CD4-positive, alpha-beta T cell treated with Interleukin-12 subunit alpha and Interleukin-12 subunit beta, for 1 hour (primary cell): ENCODE data around the gene ITM2B.

Experiments used
- DNase-seq: peaks from one replicate; pipeline ENCODE4 v3.0.0-alpha.2; 2020

Gene ITM2B

DNA sequence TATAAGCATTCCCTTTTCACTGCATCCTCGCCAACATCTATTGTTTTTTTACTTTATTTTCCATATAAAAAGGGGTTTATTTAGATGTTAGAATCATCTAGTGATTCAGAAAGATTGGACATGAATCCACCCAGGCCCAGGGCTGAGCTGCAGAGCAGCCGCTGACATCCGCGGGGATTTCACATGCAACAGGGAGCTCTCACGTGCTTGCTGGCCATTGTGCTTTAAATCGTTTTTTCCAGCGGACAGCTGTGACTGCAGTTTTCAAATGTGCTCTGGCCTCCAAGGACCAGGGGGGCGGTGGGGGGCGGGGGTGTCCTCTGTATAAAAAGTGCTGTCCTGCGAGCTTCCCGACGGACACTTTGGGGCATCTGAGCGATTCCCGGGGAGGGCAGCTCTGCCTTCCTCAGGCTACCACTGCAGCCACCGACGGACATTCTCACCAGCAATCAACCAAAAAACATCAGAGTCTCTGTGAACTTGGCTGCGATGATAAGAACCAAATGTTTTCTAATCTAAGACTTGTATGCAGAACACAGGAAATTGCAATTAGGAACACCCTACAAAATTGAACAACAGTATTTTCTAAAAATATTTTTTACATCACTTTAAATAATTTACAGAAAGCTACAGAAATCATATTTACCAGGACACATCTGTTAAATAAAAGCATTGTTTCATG, 83.1 kb downstream of the ITM2B start:
- DNase-seq: no peak

DNA sequence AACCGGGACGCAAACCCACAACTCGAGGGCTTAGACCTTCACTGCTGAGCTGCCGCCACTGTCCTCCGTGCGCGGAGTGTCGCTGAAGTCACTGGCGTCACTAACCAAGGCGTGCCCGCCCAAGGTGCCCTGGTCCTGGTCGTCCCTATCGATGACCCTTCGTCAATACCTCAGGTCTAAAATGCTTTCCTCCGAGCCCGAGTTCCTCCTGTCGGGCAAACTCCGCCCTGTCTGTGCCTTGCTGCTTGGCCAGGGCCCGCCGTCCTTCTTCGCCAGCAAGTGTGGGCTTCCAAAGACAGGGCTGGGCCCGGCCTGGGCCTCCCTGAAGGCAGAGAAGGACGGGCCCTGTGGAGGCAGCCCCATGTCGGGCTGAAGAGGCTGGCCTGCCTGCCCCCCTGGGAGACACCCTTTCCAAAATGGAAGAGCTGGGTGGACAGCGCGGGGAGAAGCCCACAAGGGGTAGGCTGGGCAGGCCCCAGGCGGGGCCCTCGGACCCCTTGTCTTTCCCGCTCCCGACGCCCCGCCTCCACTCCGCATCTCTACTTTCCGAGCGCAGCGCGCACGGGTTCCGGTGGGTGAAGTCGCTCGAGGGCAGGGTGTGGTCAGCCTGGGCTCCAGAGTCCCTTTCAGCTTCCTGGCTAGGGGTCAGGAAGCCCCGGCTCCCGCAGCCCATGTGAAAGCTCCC, 84.0 kb downstream of the ITM2B start:
- no peak for DNase-seq

DNA sequence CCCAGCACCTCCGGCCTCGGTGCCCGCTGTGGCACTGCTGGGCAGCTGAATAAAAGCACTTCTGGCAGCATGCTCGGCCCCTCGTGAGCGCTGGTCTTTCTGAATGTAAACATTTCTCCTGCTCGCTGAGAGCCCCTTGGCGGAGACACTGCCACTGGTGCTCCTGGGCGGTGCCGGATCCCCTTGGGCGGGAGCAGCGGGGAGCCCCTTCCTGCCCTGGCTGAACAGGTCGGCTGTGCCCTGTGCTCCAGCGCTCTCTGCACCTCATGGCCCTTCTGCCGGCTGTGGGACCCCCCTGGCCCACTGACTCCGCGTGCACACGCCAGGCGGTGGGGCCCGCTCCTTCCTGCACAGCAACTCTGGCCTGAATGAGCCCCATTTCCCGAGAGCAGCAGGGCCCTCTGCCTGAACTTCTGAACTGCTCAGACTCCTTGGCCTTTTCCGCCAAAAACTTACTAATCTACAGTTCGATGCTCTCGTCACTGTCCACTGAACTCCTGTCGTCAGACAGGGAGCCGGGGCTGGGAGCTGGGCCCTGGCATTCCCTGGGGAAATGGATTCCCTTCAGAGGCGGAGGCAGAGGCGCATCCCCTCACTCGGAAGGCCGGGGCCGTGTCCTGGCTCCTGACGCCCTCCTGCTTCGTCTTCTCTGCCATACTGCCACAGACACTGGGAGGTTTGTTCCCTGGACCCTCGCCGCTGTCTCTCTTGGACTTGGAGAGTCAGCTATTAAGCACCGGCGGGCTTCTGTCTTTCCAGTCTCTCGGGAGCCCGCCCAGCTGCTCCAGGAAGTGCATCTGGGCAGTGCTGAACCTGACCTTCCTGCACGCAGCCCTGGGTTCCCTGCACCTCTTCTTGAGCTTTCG, 84.7 kb downstream of the ITM2B start:
- no peak for DNase-seq

DNA sequence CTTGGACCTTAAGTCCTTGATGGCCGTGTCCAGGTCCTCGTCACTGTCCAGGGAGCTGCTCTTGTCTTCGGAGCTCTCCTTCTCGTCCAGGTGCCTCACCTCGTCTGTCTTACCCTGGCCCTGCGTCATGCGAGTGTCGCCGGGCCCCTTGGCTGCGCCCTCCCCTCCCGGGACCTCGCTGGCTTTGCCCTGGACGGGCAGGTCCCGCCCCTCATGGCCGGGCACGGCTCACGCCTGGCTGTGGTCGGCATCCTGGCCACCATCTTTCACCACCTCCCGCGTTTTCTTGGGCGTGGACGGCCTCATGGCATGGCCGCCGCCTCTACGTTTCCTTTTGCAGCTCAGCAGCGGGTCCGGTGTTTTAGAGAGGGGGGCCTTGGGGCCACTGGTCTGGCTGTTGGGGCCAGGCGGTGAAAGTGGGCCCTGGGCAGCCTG, 85.4 kb downstream of the ITM2B start:
- no peak for DNase-seq

DNA sequence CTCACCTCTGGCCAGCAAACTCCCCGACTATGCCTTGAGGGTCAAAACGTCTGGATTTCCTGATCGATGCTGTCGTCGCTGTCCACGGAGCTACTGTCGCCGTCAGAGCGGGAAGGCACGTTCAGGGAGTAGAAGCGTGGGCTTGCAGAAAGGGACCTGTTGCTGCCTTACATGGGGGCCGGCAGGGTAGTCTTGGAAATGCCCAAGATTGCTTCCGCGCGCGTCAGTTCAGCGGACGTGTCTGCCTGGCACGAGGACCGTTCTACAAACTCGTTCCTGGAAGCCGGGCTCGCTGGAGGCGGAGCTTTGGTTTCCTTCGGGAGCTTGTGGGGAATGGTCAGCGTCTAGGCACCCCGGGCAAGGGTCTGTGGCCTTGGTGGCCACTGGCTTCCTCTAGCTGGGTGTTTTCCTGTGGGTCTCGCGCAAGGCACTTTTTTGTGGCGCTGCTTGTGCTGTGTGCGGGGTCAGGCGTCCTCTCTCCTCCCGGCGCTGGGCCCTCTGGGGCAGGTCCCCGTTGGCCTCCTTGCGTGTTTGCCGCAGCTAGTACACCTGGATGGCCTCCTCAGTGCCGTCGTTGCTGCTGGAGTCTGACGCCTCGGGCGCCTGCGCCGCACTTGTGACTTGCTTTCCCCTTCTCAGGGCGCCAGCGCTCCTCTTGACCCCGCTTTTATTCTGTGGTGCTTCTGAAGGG, 86.0 kb downstream of the ITM2B start:
- DNase-seq: no peak
